NCI-H1694 (cell line): Measurements from ENCODE around the gene UBE2M.
"Not testable (repeated sequence)": the region's sequence is repeated elsewhere in the genome, so short reads cannot be mapped to it uniquely, and the experiment has no call there.

Experiments
- DNase-seq: peaks from one replicate; lab custom pipeline; 2025; lab: John Stamatoyannopoulos, UW

UBE2M gene

DNA sequence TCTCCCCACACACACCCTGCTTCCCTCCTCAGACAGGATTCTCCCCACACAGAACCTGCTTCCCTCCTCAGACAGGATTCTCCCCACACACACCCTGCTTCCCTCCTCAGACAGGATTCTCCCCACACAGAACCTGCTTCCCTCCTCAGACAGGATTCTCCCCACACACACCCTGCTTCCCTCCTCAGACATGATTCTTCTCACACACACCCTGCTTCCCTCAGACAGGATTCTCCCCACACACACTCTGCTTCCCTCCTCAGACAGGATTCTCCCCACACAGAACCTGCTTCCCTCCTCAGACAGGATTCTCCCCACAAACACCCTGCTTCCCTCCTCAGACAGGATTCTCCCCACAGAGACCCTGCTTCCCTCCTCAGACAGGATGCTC lies 19.2 kb downstream of the UBE2M start:
- DNase-seq = not testable (repeated sequence)

DNA sequence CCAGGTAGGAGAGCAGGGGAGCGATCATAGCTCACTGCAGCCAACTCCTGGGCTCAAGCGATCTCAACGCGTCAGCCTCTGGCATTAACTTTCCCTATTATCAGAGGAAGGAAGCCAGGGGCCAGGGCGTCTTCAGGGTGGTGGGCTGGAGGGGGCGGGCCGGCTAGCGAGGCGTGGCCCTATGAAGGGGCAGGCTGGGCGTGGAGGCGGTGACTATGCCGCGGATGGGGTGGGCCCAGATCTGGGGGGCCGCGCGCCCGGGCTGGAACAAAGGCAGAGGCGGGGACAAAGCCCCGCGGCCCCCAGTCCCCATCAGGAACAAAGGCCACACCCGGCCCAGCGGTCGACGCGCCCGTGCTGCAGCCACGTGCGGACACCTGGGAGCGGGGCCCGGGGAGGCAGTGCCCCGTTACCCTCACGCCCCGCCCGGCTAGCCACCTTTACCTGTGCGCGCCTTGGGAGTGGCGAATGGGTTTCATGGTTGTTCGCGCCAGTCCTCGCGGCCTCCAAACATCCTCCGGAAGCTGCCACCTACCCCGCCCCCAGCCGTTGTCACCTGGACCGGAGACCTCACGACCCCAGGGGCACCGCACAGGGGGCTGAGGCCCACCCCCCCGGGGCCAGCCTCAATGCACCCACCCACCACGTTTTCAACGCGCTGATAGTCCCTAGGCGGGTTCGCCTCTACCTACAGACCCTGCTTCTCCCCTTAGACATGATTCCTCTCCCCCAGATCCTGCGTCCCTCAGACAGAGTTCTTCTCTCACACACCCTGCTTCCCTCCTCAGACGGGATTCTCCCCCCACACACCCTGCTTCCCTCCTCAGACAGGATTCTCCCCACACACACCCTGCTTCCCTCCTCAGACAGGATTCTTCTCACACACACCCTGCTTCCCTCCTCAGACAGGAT lies 19.9 kb downstream of the UBE2M start:
- no peak for DNase-seq

DNA sequence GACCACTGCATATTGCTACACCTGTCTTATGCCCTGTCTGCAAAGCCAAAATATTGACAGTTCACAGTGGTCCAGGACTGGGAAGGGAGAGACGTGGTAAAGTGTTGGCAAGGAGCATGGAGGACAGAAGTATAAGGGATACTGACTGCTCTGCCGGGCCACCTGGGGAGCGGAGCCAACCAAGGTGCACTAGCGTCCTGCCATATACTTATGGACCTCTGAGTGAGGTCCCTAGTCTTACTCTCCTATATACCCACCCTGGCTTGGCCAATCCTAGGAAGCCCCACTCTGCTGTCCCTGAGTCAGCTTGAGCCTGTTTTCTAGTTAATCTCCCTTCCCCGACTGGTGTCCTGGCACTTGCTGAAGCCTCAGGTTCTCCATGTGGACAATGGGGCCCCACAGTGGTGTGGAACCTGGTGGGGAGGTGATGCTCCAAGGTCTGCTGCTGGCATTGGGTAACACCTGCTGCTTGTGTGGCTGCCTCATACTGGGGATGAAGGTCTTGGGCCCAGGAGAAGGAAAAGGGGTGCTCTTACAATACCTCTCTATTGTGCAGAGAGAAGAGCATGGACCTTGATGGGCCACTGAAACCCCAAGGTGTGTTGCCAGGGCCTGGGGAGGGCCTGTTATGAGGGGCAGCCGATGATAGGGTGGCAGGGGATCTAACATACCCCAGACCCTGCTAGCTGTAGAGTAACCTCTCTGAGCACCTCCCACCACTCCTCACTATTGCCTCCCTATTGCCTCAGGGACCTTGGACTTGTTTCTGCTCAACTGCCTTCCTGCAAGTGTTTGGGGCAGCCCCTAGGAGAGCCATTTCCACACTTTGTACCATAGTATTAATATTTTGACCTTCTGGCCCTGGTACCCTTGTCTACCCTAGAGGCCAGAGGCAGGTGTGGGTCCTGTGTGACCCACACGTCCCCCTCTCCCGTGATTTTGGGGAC lies 21.3 kb downstream of the UBE2M start:
- no peak for DNase-seq

DNA sequence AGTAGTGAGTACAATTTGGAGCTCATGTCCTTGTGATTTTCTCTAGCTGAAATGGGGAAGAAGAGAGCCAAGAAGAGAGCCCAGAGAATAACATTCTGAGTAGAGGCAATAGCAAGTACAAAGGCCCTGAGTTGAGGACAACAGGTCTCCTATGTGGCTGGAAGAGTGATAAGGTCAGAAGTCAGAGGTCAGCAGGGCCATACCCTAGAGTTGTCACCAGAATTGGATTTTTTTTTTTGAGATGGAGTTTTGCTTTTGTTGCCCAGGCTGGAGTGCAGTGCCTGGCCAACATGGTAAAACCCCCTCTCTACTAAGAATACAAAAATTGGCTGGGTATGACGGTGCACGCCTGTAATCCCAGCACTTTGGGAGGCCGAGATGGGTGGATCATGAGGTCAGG lies 22.6 kb downstream of the UBE2M start:
- DNase-seq = no peak

DNA sequence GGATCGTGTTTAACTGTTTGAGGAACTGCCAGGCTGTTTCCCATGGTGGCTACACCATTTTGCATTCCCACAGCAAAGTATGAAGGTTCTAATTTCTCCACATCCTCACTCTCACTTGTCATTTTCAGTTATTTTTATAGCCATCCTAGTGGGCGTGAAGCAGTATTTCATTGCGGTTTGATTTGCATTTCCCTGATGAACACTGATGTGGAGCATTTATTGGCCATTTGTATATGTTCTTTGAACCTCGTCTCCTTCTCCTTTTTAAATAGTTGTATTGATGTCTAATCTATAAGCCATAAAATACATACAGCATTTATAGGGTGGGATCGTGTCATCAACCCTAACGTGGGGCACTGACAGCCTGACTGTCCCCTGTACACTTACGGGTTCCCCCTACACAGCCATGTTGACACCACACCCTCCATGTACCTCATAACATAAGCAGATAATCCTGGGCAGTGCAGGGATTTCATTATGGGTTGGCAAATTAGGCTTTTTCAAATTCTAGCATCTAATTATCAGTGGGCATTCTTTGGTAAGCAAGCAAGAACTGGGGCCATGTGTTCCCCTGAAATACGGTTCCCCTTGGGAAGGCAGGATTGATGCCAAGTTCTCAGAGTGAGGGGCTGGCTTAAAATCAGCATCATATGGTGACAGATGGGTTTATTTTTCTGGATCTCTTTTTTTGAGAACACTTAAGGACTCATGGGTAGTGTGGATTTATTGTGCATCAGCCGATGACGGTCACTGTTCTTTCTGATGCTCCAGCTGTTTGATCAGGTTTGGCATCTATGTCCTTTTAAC lies 27.2 kb downstream of the UBE2M start:
- peak; percentile 26 for DNase-seq

DNA sequence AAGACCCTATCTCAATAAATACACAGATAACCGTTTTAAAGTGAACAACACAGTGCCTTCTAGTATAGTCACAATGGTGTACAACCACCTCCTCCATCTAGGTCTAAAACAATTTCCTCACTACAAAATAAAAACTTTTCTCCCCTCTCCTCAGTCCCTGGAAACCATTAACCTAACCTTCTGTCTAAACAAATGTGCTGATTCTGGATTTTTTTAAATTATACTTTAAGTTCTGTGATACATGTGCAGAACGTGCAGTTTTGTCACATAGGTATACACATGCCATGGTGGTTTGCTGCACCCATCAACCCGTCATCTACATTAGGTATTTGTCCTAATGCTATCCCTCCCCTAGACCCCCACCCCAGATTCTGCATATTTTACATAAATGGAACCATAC lies 29.0 kb downstream of the UBE2M start:
- no peak for DNase-seq

DNA sequence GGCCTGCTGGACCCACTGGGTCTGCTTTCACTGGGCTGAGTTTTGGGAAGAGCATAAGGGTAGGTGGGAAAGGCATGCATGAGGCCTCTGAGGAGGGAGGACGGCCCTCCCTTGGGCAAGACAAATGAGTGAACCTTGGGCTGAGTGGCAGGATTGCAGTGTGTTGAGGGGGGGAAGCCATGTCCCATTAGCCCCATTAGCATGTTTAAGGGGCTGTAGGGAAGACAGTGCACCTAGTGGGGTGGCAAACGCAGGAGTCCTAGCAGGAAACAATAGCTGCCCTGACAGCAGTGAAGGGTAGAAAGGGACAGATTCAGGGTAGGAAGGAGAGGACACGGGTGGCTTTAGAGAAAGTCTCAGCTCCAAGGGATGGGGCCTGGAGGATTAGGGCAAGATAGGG lies 35.7 kb downstream of the UBE2M start:
- no peak for DNase-seq

DNA sequence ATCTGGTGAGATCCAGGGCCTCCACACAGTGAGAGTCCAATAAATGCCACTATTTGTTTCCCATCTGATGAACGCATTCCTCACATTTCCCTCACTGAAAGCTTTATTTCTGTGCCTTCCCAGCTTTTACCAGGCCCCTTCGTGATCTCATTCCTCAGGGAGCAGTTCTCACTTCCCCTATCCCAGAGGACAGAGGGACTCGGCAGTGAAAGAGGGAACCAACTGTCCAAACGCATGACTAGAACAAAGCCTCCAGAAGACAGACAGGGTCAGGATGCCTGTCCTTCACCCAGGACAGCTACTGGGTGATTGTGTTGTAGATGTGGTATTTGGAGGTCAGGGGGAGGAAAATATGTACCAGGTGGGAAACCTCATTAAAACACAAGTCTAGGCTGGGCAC lies 36.8 kb downstream of the UBE2M start:
- no peak for DNase-seq

DNA sequence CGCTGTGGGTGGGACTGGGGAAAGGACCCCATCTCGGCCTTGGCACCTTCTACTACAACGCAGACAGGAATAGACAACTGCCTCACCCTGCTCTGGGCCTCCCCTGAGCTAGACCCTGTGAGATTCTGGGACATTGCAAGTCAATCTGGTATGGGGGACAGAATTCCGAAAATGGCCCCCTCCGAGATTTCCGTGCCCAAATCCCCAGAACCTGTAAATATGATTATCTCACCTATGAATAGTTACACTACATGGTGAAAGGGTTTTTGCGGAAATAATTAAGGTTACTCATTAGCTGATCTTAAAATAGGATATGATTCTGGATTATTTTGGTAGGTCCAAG lies 38.2 kb downstream of the UBE2M start:
- DNase-seq = no peak

DNA sequence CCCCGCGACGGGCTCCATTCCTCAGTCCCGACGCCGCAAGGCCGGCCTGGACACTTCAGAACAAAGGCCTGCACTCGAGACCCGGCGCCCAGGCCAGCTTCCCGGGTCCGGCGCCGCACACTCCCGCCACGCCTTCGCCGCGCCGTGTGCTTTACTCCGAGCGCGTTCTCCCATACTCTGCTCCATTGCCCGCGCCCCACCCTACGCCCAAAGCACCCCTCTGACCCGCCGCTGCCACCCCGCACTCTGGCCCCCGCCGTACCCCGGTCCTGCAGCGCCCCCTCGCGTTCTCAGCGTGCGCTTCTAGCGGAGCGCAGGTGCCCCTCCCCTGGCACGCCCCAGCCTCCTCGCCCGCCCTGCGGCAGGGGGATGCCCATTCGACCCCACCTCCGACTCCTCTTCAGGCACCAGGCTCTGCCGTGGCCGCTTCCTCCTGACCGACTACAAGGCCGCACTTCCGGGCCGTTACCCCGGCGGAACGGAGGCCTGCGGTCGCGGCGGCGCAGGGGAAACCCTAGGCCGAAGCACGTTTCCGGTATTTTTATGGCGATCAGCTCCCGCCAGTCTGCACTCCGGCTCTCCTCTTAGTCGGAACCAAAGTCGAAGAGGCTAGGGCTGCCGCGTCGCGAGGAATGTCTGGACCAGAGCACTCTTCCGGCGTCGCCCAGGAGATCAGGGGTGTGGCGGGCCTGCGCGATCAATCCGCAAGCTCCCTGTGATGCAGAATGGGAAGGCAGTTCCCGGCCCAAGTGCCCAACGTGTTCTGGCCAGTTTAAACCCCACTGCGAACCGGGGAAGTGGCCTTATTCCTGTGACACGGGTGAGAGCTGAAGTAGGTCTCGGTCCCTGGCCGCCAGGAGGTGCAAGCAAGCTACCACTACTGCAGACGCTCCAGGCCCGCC lies 38.8 kb downstream of the UBE2M start, which contains the start of gene ZBTB45:
Gene ZBTB45, minus strand, starts transcription at position 456 of the 902 bp plus-strand sequence. CDS start 2,137 bp downstream, outside the sequence.
- peak; percentile 96 for DNase-seq

DNA sequence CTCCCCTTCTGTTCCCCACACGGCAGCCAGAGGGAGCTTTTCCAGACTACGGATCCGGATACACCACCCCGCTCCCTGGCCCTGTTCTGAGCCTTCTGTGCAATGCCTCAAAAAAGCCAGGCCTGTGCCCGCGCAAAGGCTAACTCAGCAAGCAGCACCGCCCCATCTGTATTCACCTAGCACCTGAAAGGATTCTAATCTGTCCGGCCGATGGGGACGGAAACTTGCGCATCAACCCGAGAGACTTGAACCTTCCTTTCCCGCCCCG lies 39.4 kb downstream of the UBE2M start:
- DNase-seq = peak; percentile 65

DNA sequence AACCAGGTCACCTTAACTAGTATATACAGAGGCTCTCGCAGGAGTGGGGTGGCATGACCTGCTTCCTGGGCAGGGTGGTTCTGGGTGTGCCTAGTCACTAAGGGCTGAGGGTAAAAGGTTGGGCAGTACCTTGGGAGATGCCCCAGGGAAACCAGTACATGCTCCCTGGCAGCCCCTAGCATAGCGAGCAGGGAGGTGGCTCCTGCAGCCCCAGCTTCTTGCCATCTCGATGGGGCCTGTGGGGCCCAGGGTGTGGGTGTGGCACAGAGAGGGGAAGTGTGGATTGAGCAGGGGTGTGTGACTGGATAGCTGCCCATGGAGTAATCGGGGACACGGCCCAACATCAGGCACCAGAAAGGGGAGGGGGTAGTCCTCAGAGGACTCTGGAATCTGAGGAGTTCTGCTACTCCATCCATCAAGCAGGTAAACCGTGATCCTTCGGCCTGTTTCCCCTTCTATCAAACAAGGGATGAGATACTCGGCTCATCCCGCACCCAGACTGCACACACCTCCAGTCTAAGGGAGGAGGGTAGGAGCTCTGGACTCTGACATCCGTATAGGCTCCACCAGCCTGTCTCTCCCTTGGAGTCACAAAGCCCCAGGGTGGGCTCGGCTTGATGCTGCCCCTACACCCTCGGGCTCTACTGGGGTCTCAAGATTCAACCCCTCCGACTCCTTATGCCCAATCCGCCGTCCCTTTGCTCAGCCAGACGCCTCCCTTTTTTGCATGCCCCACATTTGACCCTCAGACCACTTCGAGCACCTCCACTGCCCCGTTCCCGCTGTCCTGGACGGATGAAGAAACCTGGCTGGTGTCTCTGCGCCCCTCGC lies 39.9 kb downstream of the UBE2M start:
- DNase-seq = no peak

DNA sequence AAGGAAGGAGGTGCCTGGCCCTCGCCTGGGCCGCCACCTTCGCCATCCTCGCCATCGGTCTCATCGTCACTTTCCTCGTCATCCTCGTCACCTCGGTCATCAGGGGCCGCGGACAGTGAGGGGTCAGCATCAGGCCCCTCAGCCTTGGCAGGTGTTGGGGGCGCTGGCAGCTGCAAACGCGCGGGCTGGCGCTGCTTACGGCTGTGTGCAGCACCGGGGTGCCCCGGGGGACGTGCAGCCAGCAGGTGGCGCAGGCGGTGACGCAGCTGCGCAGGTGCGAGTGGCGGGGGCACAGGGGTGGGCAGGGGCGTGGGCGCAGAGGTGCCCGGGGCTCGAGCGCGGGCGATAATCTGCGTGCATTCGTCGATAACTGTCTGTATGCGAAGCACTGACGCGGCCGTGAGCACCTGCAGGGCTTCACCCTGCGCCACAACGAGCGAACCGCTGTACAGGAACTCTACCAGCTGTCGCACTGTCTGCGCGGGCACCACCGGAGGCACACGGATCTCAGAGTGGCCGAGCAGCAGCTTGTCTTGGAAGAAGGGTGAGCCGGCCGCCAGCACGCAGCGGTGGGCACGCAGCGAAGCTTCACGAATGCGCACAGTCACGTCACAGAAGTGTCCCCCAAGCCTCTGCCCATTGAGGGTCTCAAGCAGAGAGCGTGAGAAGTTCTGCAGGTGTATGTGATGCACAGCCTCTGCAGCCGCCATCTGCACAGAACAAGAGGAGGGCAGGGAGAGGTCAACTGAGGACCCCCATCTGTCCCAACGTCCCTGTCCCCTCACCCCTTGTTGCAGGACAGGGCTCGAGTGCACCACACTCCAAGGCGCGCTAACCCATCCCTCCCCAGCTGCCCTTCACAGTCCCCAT lies 41.2 kb downstream of the UBE2M start:
- DNase-seq = no peak

DNA sequence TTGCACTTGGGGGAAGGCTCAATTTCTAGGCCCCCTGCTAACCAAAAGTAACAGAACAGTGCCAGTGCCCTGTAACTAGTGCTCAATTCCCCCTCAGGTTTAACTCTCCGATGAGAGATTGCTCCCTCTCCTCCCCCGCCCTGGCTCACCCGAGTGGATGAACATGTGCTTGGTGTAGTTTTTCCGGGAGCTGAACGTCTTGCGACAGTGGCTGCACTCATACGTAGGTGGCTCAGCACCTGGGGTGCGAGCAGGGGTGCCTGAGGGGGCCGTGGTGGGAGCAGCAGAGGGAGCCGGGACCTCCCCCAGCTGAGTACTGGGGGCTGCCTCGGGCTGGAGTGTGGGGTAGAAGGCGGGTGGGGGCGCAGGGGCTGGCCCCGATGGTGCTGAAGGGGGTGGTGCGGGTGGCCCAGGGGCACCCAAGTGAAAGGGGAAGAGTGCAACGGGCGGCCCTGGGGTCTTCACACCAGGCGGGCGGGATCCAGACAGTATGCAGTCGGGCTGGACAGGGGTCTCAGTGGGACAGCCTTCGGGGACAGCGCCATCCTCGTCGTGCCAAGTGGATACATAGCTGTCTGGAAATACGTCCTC lies 42.1 kb downstream of the UBE2M start:
- no peak for DNase-seq

DNA sequence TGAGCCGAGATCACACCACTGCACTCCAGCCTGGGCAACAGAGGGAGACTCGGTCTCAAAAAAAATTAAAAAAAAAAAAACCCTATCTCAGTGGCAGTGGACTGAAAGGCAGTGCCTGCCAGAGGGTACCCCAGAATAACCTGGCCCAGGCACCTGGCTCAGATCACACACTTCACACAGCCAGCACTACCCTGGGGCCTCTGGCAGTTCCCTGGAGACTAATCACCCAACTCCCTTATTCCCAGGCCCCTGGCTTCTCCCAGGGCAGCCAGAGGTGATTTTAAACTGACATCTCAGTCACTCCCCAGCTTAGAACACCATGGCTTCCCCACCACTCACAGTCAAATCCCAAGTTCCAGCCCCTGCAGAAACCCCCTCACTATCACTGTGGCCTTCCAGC lies 43.2 kb downstream of the UBE2M start:
- no peak for DNase-seq

DNA sequence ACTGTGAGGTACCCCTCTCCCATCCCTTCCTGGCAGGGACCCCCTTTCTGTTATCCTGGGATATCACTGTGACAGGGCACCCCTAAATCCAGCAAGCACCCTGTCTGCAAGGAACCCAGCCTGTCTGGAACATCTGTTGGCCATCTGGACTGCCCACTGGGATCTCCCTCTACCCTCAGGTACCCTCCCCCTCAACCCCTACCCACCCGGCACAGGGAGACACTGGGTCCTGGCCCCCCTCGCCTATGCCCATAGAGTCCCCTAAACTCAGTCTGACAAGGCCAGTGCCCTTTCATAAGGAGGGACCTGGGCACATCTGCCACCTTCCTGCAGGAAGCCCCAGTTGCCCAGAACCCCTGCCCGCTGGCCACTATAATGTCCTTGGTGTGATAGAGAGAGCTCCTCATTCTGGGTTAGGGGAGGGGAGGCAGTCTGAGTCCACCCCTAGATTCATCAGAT lies 43.8 kb downstream of the UBE2M start:
- no peak for DNase-seq

DNA sequence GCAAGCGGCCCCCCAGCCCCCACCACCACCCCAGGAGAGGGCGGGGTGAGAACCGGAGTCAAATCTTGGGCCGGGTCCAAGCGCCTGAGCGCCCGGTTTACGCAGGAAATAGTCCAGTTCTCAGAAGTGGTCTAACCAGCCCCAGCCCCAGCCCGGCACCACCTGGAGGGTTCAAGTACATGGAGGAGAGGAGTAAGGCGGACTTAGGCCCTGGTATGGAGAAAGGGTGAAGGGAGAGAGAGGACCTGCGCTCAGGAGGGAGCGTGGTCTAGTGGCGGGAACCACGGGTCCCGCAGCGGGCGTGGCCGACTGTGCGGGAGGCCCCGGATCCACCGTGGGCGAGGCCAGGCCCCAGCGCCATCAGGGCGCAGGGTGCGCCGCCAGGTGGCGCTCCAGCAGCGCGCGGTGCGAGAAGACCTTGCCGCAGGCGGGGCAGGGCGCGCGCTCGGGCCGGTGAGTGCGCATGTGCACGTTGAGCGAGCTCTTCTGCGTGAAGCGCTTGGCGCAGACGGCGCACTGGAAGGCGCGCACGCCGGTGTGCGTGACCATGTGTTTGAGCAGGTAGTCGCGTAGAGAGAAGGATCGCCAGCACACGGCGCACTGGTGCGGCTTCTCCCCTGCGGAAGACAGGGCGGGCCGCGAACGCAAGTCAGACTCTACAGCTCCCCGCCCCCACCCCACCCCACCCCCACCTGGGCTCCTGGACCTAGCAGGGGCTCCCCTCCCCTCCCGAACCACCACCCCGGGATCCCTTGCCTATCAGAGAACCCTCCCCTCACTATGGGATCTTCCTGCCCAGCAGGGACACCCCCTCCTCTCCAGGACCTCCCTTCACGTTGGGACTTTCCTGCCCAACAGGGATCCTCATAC lies 44.5 kb downstream of the UBE2M start:
- DNase-seq = peak; percentile 91

DNA sequence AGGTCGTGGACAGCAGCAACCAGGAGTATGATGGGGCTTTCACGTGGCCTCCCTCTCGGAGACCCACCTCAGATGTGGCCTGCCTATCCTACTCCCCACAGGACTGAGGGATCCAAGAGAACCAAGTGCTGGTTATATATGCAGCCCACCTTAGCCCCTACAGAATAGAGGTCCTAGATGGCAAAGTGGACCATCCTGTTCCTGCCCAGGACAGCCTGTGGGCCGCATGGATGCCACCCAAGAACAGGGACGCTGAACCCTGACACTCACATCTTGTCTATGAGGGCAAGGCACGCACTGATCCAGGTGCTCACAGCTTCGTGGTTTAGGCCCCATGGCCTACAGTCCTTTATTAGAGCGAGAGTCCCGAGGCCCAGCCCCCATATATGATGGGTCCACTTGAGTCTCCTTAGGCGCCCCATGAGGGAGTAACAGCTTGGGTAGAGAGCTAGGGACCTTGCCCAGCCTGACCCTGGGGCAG lies 45.2 kb downstream of the UBE2M start:
- no peak for DNase-seq
